Jurkat, Clone E6-1 (cell line): Measurements from ENCODE around the gene MCTP1.
"Not testable (repeated sequence)": the region's sequence is repeated elsewhere in the genome, so short reads cannot be mapped to it uniquely, and the experiment has no call there.

Experiments
- DNase-seq: peaks from one replicate; pipeline ENCODE4 v3.0.0-alpha.2; 2011; ENCODE audit warnings: low read depth, low spot score
- H3K4me3 ChIP-seq: 2 replicates; pipeline ENCODE4 v1.5.1; 2011; ENCODE audit warnings: mild to moderate bottlenecking, low read length, control low read depth, moderate library complexity

Gene MCTP1

GRCh38 chr5:95148453-95148852 lies 136.4 kb downstream of the MCTP1 start:
- no peak overlapping the region for H3K4me3 ChIP-seq
- no peak for DNase-seq

GRCh38 chr5:95143858-95144257 lies 141.0 kb downstream of the MCTP1 start:
- H3K4me3 ChIP-seq, DNase-seq: not testable (repeated sequence)

GRCh38 chr5:95142145-95142544 lies 142.7 kb downstream of the MCTP1 start:
- no peak for DNase-seq
- H3K4me3 ChIP-seq = no peak overlapping the region

GRCh38 chr5:95141141-95141540 lies 143.8 kb downstream of the MCTP1 start:
- H3K4me3 ChIP-seq = no peak overlapping the region
- no peak for DNase-seq

- no peak overlapping the region for H3K4me3 ChIP-seq
- DNase-seq = no peak
Observed at GRCh38 chr5:95134326-95134725, 150.6 kb downstream of the MCTP1 start.

GRCh38 chr5:95132096-95132495 lies 152.8 kb downstream of the MCTP1 start:
- no peak for DNase-seq

GRCh38 chr5:95130941-95131340 lies 154.0 kb downstream of the MCTP1 start:
- H3K4me3 ChIP-seq = no peak overlapping the region
- DNase-seq = no peak

More at GRCh38 chr5:95132096-95132495, 152.8 kb downstream of the MCTP1 start:
- no peak overlapping the region for H3K4me3 ChIP-seq

GRCh38 chr5:95124731-95125130 lies 160.2 kb downstream of the MCTP1 start:
- no peak for DNase-seq
- H3K4me3 ChIP-seq = no peak overlapping the region

GRCh38 chr5:95124101-95124500 lies 160.8 kb downstream of the MCTP1 start:
- no peak for DNase-seq
- H3K4me3 ChIP-seq = no peak overlapping the region

GRCh38 chr5:95114902-95115301 lies 170.0 kb downstream of the MCTP1 start:
- no peak for DNase-seq
- no peak overlapping the region for H3K4me3 ChIP-seq

GRCh38 chr5:95114305-95114704 lies 170.6 kb downstream of the MCTP1 start:
- no peak overlapping the region for H3K4me3 ChIP-seq
- DNase-seq = no peak

- DNase-seq = no peak
- no peak overlapping the region for H3K4me3 ChIP-seq
Observed at GRCh38 chr5:95113489-95113888, 171.4 kb downstream of the MCTP1 start.

- H3K4me3 ChIP-seq = no peak overlapping the region
- DNase-seq = no peak
Observed at GRCh38 chr5:95111141-95111540, 173.8 kb downstream of the MCTP1 start.

- no peak for DNase-seq
- no peak overlapping the region for H3K4me3 ChIP-seq
Observed at GRCh38 chr5:95110118-95110517, 174.8 kb downstream of the MCTP1 start.

GRCh38 chr5:95107138-95107537 lies 177.8 kb downstream of the MCTP1 start:
- H3K4me3 ChIP-seq = no peak overlapping the region
- DNase-seq = no peak

- no peak overlapping the region for H3K4me3 ChIP-seq
- no peak for DNase-seq
Observed at GRCh38 chr5:95105638-95106037, 179.3 kb downstream of the MCTP1 start.

GRCh38 chr5:95102687-95103086 lies 182.2 kb downstream of the MCTP1 start:
- no peak for DNase-seq

GRCh38 chr5:95102080-95102479 lies 182.8 kb downstream of the MCTP1 start:
- H3K4me3 ChIP-seq = no peak overlapping the region
- no peak for DNase-seq

More at GRCh38 chr5:95102687-95103086, 182.2 kb downstream of the MCTP1 start:
- H3K4me3 ChIP-seq = no peak overlapping the region

GRCh38 chr5:95100551-95100950 lies 184.3 kb downstream of the MCTP1 start:
- DNase-seq = no peak
- H3K4me3 ChIP-seq = no peak overlapping the region

GRCh38 chr5:95098012-95098411 lies 186.9 kb downstream of the MCTP1 start:
- no peak overlapping the region for H3K4me3 ChIP-seq
- no peak for DNase-seq

GRCh38 chr5:95093211-95093610 lies 191.7 kb downstream of the MCTP1 start:
- no peak overlapping the region for H3K4me3 ChIP-seq
- DNase-seq = no peak

- DNase-seq = no peak
- H3K4me3 ChIP-seq = no peak overlapping the region
Observed at GRCh38 chr5:95090774-95091173, 194.1 kb downstream of the MCTP1 start.
